Stimulated activated CD8-positive, alpha-beta memory T cell treated with anti-CD3 and anti-CD28 coated beads, Interleukin-4, amount 100 ng/mL, for 1 hour (primary cell): ENCODE results near the gene ARID1B.

Experiments used
- DNase-seq, 2 donors: peaks; one replicate each; pipeline ENCODE4 v3.0.0-alpha.2; 2020; ENCODE audit warnings: low read depth in 2 of 2, low spot score in 1 of 2

Gene ARID1B

DNA sequence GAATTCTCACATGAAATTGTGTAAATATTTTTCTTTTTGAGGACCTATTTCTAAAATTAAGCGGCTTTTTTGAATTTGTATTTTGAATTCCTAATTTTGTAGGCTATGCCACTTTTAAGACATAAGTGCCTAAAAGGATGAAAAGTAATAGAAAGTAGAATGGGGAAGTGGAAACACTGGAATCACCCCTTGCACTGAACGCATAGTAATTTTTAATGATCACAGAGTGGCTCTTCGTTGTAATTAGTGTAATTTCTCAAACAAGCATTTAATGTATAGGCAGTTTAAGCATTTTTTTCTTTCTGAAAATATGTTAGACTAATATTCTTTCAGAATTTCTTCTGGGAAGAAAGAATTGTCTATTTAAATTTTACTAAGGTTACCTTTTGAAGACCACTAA lies 73.2 kb downstream of the ARID1B start:
- DNase-seq: no peak

DNA sequence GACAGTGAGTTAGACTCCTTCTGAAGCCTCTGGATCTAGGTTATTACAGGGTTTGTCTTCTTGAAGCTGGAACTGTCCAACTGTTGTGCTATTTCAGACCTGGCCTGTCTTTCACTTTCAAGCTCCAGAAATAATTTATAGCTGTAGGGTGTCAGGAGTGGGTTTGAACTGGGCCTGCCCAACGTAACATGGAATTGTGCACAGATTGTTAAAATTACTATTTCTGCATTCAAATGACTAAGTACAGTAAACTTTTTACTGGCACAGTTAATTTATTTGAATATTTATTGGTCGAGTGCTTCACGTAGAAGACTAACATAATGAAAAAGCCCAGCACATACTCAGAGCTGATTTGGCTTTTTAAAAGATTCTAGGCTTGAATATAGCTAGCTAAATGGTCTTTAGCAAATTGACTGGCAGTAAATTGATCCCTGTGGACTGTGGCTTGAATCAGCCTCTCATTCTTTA lies 74.3 kb downstream of the ARID1B start:
- DNase-seq: no peak

DNA sequence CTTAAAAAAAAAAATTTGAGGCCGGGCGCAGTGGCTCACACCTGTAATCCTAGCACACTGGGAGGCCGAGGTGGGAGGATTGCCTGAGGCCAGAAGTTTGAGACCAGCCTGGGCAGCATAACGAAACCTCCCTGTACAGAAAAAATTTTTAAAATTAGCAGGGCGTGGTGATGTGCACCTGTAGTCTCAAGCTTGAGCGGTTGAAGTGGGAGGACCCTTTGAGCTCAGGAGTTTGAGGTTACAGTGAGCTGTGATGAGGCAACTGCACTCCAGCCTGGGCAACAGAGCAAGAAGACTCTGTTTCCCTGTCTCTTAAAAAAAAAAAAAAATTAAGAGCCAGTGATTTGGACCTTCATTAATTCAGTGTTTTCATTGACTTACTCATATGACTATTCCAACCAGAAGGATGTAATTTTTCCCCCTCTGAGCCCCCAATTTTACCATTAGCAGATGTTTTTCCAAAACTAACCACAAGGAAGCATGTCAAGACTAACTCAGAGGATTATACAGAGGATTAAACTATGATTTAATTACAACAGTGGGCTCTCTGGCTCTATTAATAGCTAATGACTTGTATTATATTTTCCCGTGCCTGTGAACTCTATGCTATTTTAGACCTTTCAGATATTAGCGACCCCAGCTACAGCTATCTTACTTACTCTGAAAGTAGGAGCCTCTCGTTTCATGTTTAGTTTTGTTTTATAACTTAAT lies 75.1 kb downstream of the ARID1B start:
- DNase-seq: no peak

DNA sequence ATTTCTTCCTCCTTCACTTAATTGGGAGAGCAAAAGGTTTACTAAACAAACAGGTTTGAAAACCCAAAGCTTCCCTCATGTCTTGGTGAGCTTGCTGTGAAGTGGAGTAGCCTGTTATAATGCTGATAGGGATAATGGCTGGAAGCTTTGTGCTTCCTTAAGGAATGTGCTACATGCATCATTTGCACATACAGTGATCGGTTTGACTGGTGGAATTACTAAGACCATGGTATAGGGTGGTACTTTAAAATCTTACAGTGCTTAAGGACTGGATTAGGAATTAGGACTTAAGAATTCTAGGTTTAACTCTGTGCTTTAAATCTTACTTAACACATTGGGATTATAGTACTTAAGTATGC lies 75.7 kb downstream of the ARID1B start:
- no peak for DNase-seq

DNA sequence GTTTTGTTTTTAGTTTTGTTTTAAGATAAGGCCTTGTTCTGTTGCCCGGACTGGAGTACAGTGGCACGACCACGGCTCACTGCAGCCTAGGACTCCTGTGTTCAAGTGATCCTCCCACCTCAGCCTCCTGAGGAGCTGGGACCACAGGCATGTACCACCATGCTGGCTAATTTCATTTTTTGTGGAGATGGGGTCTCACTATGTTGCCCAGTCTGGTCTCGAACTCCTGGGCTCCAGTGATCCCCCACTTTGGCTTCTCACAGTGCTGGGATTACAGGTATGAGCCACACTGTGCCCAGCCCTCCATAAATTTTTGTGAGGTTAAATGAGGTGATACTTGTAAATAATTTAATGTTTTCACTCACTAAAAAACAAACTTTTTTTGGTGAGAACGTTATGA lies 76.6 kb downstream of the ARID1B start:
- DNase-seq: no peak

DNA sequence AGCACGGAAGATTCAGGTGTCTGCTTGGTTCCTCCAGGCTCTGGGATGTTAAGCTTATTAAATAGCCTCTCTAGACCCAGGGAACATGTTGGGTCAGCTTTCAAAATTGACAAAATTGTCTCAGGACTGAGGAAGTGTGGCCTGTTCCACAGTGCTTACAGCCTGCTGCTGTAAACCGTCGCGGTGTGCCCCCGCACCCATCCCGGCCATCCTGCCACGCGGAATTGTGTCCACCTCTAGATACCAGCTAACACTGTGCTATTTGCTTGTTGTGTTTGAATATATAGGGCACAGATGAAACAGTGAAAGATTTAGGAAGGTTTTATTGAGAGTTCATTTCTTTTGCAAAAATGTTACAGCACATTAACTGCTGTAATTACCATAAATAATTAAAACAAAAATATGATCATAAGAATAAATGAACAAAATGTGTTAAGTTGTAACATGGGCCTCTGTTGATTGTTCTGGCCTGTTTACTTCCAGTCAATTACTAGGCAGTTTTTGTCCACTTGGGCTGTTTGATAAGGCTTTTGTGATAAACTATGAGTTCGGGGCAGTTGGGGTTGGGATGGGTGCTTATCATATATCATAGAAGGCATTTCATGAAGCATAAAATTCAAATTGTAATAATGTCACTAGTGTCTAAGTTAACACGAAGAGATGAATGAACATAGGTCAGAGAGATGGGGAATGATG lies 77.4 kb downstream of the ARID1B start:
- DNase-seq: no peak

DNA sequence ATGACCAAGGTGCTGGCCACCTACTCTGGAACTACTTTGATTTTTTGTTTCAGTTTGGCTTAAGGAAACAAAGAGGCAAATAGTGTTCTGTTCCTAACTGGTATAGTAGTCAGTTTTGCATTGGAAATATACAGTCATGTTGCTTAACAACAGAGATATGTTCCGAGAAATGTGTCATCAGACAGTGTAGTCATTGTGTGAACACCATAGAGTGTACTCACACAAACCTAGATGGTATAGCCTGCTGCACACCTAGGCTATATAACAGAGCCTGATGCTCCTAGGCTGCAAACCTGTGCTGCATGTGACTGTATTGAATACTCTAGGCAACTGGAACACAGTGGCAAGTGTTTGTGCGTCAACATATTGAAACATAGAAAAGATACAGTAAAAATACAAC lies 80.4 kb downstream of the ARID1B start:
- no peak for DNase-seq

DNA sequence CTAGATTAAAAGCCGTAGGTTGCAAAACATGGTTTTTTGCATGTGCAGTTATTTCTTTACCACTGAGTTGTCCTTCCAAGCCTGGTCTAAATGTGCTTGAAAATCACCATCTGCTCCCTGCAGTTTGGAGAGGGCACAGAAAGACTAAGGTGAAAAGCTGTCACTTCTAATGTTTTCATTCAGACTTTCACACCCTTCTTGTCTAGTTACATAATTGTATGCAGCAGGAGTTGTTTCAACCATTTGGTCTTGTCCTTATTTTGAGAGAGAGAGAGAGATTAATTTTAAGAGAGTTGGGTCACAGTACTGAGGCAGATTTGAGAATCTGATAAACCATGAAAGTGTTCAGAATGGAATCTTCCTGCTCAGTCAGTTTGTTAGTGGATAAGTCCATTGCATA lies 82.5 kb downstream of the ARID1B start:
- no peak for DNase-seq

DNA sequence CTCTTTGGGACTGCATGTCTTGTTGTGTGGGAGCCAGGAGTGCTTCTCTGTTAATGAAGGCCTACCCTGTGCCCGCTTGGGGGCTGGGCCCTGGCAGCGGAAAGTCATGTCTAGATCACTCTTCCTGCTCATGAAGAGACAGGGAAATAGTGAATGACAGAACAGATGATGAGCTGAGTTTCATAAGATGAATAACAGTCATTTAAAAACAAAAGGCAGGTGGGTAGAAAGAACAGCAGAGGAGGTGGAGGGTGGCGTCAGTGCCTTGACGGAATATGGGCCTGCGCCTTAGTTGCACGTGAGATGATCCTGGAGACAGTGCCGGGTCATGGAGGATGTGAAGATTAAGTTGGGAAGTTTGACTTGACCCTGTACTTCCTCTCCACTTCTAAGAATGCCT lies 85.5 kb downstream of the ARID1B start:
- no peak for DNase-seq

DNA sequence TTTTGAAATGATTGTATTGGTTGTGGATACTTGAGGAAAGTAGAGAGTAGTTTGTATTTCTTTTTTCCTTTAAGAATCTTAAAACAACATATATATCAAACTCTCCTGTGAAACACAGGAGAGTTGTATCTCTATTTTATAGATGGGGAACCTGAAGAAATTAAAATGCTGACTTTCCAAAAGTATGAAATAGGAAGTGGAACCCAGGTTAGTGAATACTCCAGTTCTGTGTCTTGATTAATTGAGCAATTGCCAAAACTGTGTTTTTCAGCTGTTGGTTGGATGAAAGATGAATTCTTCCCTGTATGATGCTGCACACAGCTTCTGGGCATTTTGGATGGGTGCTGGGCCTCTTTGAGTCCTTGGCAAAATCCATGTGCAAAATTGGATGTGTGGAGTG lies 86.3 kb downstream of the ARID1B start:
- DNase-seq: no peak

DNA sequence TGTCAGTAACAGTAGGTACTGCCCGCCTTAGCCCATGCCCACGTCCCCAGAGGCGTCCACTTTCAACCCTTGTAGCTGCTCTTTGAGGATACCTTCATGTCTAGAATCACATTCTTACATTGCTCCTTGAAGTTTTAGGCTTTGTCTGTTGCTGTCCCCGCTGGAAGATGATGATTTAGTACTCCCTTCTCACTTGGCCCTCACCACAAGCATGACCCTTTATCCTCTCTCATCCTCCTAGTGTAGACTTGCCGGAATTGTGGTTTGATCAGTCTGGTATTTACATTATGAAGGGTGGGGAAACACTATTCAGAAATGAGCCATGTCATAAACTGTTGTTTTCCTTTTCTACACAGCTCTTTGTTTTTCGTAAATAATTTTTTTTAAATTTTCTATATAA lies 87.4 kb downstream of the ARID1B start:
- DNase-seq: no peak

DNA sequence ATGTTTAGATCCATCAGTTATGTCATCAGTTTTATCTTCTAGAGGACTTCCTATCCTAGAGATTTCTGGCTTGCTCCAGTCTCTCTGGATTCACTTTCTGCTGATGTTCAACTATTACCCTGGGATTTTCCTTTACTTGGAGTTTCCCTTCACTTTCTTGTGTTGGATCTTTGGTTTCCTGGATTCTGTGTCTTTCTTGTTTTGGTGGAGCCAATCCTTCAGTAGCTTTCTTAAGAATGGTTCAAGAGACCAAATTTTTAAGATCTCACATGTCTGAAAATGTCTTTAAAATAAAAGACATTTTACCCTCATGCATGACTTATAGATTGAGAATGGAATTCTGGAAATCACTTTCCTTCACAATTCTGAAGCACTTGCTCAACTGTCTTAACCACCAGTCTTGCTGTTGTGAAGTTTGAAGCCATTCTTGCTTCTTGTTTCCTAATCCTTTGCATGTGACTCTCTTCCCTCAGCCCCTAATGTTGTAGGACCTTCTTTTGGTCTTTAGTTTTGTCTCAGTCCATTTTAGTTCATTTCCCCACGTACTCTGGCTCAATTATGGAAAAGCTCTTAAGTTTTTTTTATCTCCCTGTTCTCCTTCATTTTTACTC lies 87.9 kb downstream of the ARID1B start:
- DNase-seq: no peak

DNA sequence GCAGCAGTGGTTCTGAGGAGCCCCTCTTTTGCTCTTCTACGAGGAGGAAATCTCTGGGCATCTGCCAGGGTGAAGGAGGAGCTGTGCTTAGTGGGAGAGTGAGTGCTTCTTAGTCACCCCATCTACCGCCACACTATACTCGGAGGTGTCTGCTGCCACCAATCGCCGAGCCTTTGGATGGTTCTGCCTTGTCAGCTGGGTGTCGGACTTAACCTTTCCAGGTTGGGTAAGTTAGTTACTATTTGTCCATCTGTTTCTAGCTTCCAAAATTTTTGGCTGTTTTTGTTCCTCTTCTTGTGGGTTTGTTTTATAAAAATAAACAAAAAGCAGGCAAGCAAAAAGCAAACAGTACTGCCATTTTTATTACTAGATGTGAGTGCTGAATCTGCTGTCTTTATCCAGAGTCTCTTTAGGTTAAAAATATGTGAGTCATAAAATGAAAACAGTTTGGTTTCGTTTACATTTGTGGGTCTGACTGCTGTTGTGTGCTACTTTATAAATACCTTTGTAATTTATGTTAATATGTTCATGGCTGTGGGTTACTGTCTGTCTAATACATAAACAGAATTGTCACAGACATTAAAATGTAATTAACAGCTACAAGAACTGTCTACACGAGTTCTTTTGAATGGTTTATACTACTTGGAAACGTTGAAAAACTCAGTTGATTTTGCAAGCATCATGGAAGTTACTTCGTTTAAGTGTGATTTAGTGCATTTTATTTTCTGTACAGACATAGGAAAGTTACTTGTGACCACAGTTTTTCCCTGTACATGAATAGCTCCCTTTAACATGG lies 89.2 kb downstream of the ARID1B start:
- no peak for DNase-seq

DNA sequence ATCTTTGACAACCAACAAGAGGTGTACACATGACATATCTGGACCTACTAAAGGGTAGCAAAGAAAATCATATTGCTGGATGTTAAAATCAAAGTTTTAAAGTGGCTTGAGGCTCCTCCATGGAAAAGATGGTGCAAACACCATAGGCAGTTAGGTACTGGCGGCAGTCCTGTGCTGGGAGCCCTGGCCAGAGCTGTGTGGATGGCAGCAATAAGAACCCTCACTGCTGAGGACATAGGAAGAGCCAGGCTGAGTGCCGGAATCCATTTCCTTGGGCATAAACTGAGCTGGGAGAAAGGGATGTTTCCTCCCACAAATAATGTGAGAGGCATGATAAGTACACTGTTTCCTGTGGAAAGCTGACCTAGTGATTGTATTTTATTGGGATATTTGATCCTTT lies 89.9 kb downstream of the ARID1B start:
- DNase-seq: no peak

DNA sequence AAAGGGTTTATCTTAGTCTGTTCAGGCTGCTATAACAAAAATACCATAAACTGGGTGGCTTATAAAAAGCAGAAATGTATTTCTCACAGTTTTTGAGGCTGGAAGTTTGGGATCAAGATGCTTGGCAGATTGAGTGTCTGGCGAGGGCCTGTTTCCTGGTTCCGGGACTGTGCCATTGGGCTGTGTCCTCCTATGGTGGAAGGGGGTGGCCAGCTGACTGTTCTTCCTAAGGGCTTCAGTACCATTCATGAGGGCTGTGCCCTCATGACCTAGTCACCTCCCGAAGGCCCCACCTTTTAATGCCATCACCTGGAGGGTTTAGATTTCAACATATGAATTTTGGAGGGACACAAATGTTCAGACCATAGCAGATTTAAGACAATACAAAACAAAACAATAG lies 91.2 kb downstream of the ARID1B start:
- no peak for DNase-seq

DNA sequence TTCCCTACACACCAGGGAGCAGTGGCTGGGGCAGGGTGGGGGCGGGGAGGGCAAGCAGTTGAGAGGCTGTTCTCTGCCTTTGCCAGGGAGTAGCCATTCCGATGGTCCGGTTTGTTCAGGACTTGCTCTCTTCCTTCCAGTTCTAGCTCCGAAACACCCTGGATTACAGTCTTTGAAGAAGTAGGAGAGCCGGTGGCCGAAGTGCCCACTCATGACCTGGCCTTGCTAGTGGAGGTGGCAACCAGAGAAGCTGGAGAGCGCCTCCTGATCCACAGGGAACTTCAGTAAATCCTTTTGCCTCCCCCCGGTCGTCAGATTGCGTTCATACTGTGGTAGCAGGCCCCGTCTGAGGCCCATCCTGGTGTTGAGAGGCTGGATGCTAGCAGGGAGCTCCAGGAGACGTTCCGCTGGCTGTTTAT lies 92.8 kb downstream of the ARID1B start:
- DNase-seq: no peak

DNA sequence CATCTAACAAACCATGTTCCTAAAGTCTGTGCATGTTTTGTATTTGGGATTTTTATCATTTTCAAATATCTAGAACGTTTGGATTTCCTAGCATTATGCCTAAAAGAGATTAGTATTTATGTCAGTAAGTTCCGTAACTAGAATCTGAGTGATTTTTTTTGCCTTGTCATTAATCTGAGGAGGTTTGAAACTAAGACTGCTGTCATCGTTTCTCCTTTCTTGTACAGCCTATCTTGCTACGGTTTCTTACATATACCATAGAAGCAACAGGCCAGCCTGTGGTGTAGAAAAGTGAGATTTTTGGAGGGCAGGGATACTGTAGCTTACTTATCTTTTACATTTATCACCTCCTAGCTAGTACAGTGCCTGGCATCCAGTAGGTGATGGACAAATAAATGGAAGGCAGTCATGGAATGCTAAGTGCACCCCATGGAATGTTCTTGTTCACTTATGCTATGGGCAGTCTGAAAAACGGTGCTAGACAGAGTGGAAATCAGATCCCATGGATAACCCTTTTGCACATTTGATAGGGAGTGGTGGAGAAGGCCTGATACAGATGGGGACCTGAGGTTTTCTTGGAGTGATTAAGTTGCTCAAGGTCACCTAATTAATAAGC lies 93.9 kb downstream of the ARID1B start:
- DNase-seq: no peak

DNA sequence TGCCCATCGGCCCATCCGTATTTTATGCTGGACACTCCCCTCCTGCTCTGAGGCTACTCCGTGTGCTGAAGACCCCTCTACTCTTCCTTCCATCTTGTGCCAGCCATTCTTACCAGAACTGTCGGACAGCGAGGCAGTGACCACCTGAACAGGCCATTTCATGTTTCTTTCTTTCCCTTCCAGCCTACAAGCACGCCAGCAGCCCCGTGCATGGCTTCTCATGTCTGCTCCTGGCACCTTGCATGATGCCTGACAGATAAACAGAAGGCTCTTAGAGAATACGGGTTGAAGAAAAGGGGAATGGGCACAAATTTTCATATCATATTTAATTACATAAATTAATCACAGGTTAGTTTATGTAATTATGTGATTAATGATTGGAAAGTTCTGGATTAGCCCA lies 95.7 kb downstream of the ARID1B start:
- DNase-seq: no peak

DNA sequence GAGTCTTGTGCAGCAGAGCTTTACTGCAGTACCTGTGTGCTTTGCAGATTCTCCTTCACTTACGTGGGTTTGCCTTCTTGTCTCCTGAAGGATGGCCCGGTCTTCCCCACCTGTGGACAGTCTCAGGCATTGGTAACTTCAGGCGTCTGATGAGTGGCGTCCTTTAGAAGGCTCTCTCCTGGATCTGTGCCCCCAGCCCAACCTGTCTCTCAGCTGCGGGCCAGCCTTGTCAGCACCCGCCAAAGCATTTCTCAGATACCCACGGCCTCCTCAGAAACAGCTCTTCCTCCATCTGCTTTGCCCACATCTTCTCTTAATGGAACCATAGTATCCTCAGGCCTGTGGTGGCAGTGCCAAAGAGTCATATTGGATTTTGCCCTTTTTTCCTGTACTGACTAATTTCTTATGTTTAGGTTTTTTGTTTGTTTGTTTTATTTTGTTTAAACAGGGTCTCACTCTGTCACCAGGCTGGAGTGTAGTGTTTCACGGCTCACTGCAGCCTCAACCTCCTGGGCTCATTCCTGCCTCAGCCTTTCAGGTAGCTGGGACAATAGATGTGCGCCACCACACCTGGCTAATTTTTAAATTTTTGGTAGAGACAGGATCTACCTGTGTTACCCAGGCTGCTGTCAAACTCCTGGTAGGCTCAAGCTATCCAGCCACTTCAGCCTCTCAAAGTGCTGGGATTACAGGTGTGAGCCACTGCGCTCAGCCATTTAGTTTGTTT lies 96.6 kb downstream of the ARID1B start:
- no peak for DNase-seq

DNA sequence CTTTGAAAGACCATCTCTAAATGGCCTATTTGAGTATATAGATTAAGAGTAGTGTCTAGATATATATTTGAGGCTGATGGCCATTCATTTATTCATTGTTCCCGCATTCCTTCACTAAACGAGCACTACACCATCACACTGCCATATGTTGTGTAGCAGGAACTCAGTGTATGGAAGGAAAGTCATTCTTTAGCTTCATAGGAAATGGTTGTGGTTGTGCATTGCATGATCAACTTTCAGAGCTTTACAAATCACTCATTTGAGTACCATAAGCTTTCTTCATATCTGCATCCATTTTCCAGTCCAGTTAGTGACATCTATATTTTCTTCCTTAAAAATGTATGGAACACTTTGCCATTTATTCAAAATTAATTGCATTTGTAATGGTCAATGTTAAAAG lies 97.9 kb downstream of the ARID1B start:
- DNase-seq: no peak

DNA sequence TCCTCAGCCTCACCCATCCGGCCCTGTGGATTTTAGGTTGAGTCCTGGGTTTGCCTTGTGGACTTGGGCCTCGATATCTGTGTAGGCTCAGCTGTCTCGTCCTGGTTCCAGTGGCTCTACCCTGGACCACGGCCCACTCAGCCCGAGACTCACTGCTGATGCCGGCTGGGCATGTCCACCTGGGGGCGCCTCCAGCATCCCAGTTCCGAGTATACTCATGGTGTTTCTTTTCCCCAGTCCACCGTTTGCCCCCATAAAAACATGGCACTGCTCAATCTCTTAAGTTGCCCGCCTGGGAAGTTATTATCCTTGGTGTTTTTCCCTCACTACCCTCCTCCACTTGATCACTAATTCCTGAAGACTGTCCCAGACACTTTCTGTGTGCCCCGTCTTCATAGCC lies 99.1 kb downstream of the ARID1B start:
- DNase-seq: no peak
